Stimulated activated CD4-positive, alpha-beta T cell treated with anti-CD3 and anti-CD28 coated beads, Interleukin-1b, Interleukin-23, amount 100 ng/mL, for 48 hours (primary cell): ENCODE data around the gene PPM1F.
A peak's percentile ranks its signal among the peaks of the same experiment; 100 is the strongest.
"Not testable (repeated sequence)": the region's sequence is repeated elsewhere in the genome, so short reads cannot be mapped to it uniquely, and the experiment has no call there.

Source experiments
- DNase-seq: peaks from one replicate; pipeline ENCODE4 v3.0.0-alpha.2; 2020

The PPM1F gene

DNA sequence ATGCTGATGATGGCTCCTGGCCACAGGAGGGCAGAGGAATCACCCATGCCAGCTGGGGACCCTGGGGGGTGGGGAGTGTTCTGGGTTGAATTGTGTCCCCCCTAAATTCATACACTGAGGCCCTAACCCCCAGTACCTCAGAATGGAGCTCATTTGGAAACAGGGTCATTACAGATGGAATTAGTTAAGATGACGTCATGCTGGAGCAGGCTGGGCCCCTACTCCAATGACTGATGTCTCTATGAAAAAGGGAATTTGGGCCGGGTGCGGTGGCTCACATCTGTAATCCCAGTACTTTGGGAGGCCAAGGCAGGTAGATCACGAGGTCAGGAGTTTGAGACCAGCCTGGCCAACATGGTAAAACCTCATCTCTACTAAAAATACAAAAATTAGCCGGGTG is 12.7 kb downstream of the PPM1F start:
- not testable (repeated sequence) for DNase-seq

GRCh38 chr22:21939461-21939913 is 13.2 kb downstream of the PPM1F start:
- DNase-seq = no peak

DNA sequence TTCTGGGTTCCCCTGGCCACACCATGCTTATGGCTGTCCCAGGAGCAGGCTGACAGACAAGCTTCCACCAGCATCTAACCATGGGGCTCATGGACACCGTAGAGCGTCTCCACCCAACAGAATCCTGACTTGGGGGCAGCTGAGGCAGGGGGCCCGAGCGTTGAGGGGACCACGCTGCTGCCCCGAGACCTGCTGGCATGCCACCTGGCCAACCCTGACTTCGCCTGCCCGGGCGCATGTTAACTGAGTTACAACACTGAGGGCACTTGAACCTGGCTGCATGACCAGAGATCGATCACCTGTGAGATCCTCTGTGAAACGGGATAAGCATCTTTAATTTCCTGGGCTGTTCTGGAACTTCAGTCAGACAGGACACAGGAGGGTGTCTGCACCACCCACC is 13.7 kb downstream of the PPM1F start:
- no peak for DNase-seq

DNA sequence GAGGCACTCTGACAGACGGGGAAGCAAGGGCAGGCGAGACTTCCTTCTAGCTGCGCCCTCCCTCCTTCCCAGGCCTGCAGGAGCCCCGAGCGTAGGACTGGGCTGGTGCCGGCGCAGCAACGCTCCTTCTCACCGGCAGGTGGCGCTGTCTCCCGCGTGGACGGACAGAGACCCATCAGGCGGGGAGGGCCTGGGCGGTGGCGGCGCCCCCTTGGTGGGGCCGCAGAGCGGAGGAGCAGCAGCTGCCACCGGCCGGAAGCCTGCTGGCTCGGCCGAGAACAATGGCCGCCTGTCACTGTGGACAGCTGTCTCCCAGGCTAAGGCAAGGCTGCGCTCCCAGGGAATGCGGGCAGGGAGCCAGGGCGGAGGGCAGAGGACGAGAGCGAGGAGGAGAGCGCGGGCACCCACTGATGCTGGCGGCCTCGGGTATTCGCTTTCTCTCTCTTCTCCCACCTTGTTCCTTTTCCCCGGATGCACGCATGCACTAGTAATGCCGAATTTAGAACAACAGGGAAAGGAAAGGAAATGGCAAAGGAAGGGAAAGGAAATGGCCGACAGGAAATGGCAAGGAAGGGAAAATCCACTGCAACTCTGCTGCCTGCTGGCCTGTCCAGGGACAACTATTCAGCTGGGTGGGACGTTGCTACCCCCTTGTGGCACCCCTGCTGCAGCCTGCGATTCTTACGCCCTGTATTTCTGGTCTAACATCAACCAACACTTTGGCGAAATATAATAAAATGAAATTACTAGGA is 14.4 kb downstream of the PPM1F start:
- peak; percentile 90 for DNase-seq

DNA sequence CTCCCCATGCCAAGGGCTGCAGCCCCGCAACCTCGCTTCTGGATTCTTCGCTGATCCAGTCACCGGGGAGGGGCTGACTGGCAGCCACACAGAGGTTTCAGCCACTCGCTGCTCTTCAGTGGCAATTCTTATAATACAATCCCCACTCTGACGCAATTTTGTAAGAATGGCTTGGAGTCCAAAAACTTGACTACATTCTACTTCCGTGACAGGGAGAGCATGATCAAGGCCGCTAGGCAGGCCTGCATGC is 14.9 kb downstream of the PPM1F start:
- no peak for DNase-seq

- no peak for DNase-seq
These were observed 15.4 kb downstream of the PPM1F start for GRCh38 chr22:21937041-21937820.

- DNase-seq = no peak
These were observed 16.4 kb downstream of the PPM1F start for GRCh38 chr22:21936151-21936775.

GRCh38 chr22:21933910-21934309 is 18.7 kb downstream of the PPM1F start:
- DNase-seq = no peak

DNA sequence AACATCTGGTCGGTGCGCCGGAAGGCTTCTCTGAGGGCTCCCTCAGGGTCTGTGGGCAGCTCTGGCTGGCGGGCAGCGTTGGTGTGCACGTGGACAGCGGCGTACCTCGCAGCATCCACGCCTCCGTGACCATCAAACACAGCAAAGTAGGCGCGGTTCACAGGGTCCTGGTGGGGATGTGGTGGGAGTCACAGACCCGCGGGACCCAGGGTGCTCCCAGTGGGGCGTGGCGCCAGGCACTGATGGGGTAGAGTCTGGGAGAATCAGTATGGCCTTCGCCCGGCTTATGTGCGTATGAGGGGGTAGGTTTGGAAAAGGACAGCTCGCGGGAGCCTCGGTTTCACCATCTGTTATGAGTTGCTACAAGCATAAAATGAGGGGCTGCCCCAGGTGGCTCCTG is 19.2 kb downstream of the PPM1F start:
- no peak for DNase-seq

GRCh38 chr22:21932347-21932746 is 20.3 kb downstream of the PPM1F start:
- DNase-seq = no peak

DNA sequence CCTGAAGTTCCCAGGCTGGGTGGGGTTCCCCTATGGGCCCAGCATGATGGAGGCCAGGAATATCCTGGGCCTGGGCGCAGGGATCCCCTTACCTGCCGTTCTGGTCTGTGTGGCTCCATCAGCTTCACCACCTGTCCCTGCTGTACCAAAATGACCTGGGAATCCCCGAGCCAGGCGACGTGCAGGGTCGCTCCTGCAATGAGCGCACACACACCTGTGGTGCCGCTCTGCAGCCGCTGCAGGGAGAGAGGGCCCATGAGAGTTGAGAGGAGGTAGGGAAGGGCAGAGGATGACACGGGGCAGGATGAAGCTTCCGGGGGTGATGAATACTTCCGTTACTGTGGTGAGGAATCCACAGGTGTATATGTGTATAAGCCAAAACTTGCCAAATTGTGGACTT is 21.6 kb downstream of the PPM1F start:
- DNase-seq = no peak

- no peak for DNase-seq
These were observed 23.4 kb downstream of the PPM1F start for GRCh38 chr22:21929253-21929652.

DNA sequence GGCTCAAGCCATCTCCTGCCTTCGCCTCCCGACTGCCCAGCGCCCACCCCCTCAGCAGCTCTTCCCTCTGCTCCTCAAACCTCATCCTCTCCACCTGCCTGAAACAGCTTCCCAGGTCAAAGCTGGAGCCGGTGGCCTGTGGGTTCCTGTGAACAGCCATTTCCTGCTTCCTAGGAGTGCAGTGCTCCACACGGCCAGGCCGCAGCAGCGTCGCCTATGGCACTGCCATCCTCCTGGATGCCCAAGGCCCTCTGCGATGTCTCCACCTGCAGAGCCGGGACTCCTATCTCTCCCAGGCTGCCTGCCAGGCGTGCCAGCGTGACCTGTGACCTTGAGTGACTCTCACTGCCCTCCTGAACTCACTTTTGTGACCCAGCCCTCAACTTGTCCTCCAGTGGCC is 24.6 kb downstream of the PPM1F start:
- DNase-seq = no peak

DNA sequence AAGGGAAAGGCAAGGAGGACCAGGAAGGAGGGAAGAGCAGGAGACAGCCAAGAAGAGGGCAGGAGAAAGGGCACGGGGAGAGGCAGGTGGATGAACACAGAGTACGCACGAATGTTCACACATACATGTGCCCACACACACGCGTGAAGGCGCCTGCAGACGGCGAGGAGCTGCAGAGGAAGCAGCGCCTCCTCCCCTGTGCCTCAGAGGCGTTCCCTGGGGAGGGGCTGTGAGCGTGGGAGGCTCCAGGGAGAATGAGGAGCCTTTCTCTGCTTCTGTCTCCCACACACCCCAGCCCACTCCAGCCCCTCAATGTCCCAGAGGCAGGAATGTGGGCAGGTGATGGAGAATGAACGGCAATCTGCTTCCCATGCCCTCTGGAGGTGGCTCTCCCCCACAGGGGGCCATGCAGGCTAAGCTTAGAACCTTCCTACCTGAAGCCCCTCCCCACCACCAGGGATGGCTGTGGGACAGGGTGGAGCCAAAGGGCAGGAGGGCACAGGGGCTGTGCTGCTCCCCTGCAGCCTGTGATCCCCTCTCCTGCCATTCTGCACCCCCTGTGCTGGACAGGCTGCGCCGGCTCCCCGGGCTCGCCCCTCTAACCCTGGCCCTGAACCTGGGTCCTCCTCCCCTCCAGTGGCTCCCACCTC is 25.3 kb downstream of the PPM1F start:
- no peak for DNase-seq

- no peak for DNase-seq
These were observed 25.9 kb downstream of the PPM1F start for GRCh38 chr22:21926728-21927127.

DNA sequence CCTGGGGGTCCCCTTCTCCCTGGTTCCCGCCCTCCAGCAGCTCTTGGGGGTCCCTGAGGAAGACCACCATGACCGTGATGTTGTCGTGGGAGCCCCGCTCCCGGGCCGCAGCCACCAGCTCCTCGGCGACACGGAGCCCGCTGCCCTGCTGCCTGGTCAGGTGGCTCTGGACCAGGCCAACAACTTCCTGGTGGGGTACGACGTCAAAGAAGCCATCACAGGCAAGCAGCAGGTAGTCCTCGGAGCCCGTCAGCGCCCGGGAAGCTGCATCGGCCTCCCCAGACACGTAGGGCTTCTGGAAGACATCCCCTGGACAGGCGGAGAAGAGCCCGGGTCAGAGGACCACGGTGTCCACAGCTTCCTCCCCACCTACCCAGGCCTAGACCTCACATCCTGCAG is 29.5 kb downstream of the PPM1F start:
- no peak for DNase-seq

DNA sequence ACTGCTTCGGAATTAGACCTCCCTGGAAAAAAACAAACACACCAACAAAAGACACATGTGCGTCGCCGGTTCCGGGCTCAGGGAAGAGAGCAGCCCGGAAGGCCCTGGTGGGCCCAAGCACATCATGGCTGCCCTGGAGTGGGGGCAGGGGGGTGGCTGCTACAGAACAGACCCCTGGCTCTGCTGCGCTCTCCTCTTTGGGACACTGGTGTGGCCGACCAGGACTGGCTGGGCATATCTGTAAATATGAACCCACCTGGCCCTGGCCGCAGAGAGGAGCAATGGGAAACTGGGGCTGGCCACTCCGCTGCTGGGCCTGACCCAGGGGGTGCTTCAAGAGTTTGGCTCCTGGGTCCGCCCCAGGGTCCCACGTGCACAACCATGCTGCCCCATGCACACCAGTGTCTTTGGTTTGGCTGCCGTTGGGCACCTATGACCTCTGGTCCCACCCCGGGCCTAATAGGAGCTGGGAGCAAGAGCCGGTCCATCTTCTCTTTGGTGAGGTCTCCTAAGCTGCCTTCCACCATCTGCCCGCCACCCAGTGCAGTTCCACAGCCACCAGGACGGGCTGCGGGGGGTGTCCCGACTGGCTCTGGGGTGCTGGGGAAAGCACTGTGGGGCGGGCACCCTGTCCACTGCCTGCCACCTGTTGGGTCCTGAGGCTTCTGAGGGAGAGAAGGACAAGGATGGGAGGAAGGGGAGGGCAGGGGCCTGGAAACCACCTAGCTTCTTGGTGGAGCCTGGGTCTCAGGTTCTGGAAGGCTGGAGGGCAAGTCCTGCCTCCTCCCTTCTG is 30.1 kb downstream of the PPM1F start:
- DNase-seq = no peak

- DNase-seq = no peak
These were observed 30.9 kb downstream of the PPM1F start for GRCh38 chr22:21921729-21922128.

DNA sequence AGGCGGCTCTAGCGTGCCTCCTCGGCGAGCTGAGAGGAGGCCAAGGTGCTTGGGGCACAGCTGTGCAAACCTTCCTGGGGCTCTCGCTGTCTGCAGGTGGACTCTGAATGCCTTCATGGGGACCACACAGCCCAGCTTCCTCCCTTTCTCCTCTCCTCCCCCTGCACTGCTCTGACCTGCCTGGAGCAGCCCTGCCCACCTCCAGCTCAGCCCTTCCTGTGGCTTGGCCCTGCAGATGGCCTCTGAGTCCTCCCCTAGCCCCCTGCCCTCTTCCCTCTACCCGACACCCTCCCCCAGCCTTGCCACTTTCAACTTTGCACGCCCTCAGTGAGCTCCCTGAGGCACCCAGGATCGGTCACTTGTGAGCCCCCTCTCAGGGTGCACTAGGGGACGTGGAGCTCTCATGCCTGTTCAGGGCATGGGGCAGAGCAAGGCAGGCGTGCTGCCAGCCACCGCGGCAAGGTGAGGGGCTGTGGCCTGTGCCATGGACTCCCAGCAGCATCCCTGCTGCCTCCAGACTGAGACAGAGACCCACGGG is 31.4 kb downstream of the PPM1F start:
- no peak for DNase-seq

DNA sequence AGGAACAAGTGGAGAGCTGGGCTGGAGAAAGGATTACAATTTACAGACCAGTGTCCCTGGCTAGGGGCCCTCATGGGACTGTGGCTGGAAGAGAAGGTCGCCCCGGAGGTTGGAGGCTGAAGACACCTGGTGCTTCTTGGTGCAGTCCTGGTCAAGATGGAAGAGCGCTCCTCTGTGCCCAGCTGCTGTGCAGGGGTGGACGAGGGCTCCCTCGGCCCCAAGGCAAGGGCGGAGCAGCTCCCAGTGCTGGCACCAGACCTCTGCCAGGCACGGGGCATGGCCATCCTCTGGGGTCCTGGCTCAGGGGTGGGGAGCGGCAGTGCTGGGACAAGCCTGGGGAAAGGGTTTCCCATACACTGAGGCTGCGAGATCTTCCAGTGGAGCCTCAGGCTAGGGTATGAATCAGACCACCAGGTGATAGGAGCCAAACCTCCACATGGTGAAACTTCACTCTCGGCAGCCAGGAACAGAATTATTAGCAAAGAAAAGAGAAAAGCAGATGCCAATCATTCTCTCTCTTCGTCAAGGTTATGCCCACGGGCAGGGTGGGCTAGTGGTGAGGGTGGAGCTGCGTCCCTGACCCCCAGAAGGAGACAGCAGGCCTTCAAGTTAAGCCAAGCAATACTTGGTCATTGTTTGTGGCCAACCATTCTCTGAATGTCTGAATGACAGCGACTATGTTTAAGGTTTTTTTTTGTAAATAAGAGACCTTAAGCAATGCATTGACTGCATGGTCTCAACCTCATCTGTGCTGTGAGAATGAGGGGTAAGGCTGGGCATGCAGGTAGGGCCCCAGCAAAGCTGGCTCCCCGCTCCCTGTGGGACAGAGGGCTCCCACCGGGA is 32.1 kb downstream of the PPM1F start:
- no peak for DNase-seq

DNA sequence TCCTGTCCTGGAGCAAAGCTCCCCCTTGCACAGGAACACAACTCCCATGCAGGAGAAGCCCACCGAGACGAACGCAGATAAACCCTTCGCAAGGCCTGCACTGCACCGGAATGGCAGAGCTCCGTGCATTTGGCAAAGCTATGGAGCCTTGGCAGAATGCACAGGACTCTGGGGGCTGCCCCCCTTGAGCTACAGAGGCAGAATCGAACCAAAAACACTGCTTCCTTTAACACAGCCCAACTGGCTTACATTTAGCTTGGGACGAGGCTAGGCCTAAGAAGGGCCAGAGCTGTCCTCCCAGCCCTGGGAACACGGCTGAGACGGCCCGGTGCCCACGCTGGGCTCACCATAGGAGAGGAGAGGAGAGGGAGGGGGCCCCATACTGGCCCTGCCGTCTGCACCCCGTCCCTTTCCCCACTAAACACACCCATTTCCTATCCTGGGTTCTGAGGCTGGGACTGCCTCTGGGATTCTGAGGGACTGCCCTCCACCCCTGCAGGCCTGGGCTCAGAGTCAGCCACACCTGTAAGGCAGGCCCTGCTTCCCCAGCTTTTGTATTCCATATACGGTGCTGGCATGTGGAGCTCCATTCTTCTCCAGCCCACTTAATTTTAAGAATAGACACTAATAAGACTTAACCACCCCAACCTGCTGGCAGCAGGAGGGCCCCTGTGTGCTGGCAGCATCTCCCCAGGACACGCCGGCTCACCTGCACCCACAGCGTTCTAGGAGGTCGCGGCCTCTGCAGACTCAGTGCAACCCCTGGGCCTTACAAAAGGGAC is 32.9 kb downstream of the PPM1F start:
- no peak for DNase-seq
